ENCODE measurements around the gene SLC30A7. TPM values are rescaled to one million over a fixed set of nuclear protein-coding genes. Genes with fewer than 3 reads are reported as not detected.
A peak's percentile ranks its signal among the peaks of the same experiment; 100 is the strongest.
"Not testable (repeated sequence)": the region's sequence is repeated elsewhere in the genome, so short reads cannot be mapped to it uniquely, and the experiment has no call there.

SLC30A7 gene
- total RNA-seq, 6 experiments from 2014 or later = 27.7 to 36.8 (median 34.8) TPM

- DNase-seq = no peak
- no peak overlapping the region for H3K4me3 Mint-ChIP-seq
- no peak overlapping the region for H3K27ac Mint-ChIP-seq
- no peaks in the 10 kb centered on the region for H3K9me3 Mint-ChIP-seq
- no peaks in the 10 kb centered on the region; the same call in 1 of the 2 replicates for H3K27me3 Mint-ChIP-seq (ENCODE audit: insufficient read depth)
- H3K36me3 Mint-ChIP-seq (ENCODE audit: low read depth) = no peaks in the 10 kb centered on the region
- no peak for TF ChIP-seq CTCF (IDR thresholded peaks at IDR 0.05)
- H3K4me1 Mint-ChIP-seq (ENCODE audit: low read depth) = peaks cover 17% of the 10 kb centered on the region
Measured at GRCh38 chr1:100879422-100879821, 16.5 kb upstream of the SLC30A7 start.

- Mint-ChIP-seq H3K27ac (no peak overlapping the region), H3K4me3 (no peak overlapping the region), H3K27me3 (ENCODE audit: insufficient read depth) (no peaks in the 10 kb centered on the region), H3K9me3 (no peaks in the 10 kb centered on the region), H3K4me1 (ENCODE audit: low read depth) (peaks cover 21% of the 10 kb centered on the region), H3K36me3 (ENCODE audit: low read depth) (no peaks in the 10 kb centered on the region)
- DNase-seq = no peak
- no peak for TF ChIP-seq CTCF (IDR thresholded peaks at IDR 0.05)
Measured at GRCh38 chr1:100881687-100882086, 14.2 kb upstream of the SLC30A7 start.

- DNase-seq = no peak
- no peak for TF ChIP-seq CTCF (IDR thresholded peaks at IDR 0.05)
- Mint-ChIP-seq H3K27ac (no peak overlapping the region), H3K4me1 (ENCODE audit: low read depth) (peaks cover 21% of the 10 kb centered on the region), H3K27me3 (ENCODE audit: insufficient read depth) (no peaks in the 10 kb centered on the region), H3K4me3 (no peak overlapping the region), H3K9me3 (no peaks in the 10 kb centered on the region), H3K36me3 (ENCODE audit: low read depth) (no peaks in the 10 kb centered on the region)
Measured at GRCh38 chr1:100882698-100883097, 13.2 kb upstream of the SLC30A7 start.

- H3K27ac Mint-ChIP-seq = peak overlapping the region; percentile 42
- no peaks in the 10 kb centered on the region for H3K27me3 Mint-ChIP-seq (ENCODE audit: insufficient read depth)
- peaks cover 9% of the 10 kb centered on the region for H3K36me3 Mint-ChIP-seq (ENCODE audit: low read depth)
- no peak overlapping the region for H3K4me3 Mint-ChIP-seq
- peak; percentile 39 for TF ChIP-seq CTCF (IDR thresholded peaks at IDR 0.05)
- H3K4me1 Mint-ChIP-seq (ENCODE audit: low read depth) = peaks cover 21% of the 10 kb centered on the region
- H3K9me3 Mint-ChIP-seq = no peaks in the 10 kb centered on the region
- peak; percentile 66 for DNase-seq
Measured at GRCh38 chr1:100883963-100884362, 11.9 kb upstream of the SLC30A7 start.

- H3K9me3 Mint-ChIP-seq = peaks cover 10% of the 10 kb centered on the region
- H3K36me3 Mint-ChIP-seq (ENCODE audit: low read depth) = peaks cover 44% of the 10 kb centered on the region
- DNase-seq; H3K27me3 Mint-ChIP-seq (ENCODE audit: insufficient read depth); H3K27ac Mint-ChIP-seq; H3K4me3 Mint-ChIP-seq: not testable (repeated sequence)
- peaks cover 26% of the 10 kb centered on the region for H3K4me1 Mint-ChIP-seq (ENCODE audit: low read depth)
Measured at GRCh38 chr1:100889007-100889406, 6.9 kb upstream of the SLC30A7 start.

- H3K36me3 Mint-ChIP-seq (ENCODE audit: low read depth) = peaks cover 44% of the 10 kb centered on the region
- peaks cover 18% of the 10 kb centered on the region for H3K4me1 Mint-ChIP-seq (ENCODE audit: low read depth)
- not testable (repeated sequence) for H3K27me3 Mint-ChIP-seq (ENCODE audit: insufficient read depth); H3K27ac Mint-ChIP-seq; H3K4me3 Mint-ChIP-seq; DNase-seq
- H3K9me3 Mint-ChIP-seq = peaks cover 10% of the 10 kb centered on the region
Measured at GRCh38 chr1:100889869-100890482, 5.9 kb upstream of the SLC30A7 start.

All from HFFc6 (cell line).